ENCODE data around the gene ATP13A3. TPM values are rescaled to one million over a fixed set of nuclear protein-coding genes. Genes with fewer than 3 reads are reported as not detected.

Gene ATP13A3
- total RNA-seq, 1 experiment from 2014 or later = 264 TPM

- DNase-seq (ENCODE audit: low spot score) = no peak
These were observed 10.8 kb downstream of the ATP13A3 start for GRCh38 chr3:194475978-194476377.

- no peak for DNase-seq (ENCODE audit: low spot score)
These were observed 11.5 kb downstream of the ATP13A3 start for GRCh38 chr3:194475138-194475932.

GRCh38 chr3:194474675-194475074 is 12.1 kb downstream of the ATP13A3 start:
- no peak for DNase-seq (ENCODE audit: low spot score)

- peak; percentile 57 for DNase-seq (ENCODE audit: low spot score)
These were observed 14.4 kb downstream of the ATP13A3 start for GRCh38 chr3:194472290-194472920.

DNA sequence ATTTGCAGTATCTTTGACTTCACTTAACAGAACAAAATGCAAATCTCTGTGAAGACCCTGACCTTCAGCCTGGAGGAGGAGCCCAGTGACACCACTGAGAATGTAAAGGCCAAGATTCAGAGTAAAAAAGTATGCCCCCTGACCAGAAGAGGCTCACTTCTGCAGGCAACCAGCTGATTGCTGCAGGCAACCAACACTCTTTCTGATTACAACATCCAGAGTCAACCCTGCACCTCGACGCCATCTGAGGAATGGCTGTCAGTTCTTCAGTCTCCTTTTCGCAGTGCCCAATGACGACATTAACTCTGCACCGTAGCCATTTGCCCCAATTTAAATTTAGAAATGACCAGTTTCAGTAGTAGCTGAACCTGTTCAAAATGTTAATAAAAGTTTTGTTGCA is 14.9 kb downstream of the ATP13A3 start:
- no peak for DNase-seq (ENCODE audit: low spot score)

DNA sequence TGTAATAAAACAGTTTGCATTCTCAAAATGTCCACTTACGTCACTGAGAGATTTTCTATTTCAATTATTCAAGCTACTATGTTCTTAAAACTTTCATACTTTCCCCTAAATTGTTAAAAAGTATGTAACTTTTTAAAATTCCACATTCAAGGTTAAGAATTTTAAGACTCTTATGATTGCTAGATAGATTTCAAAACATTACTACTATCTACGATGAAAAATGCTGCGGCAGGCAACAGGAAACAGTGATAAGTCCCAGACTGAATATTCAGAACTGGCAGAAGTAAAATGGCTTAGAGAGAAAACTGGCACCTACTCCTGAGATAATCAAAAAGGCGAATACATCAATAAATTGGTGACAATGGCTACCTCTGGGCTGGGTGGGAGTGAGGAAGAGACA is 16.2 kb downstream of the ATP13A3 start:
- DNase-seq (ENCODE audit: low spot score) = no peak

DNA sequence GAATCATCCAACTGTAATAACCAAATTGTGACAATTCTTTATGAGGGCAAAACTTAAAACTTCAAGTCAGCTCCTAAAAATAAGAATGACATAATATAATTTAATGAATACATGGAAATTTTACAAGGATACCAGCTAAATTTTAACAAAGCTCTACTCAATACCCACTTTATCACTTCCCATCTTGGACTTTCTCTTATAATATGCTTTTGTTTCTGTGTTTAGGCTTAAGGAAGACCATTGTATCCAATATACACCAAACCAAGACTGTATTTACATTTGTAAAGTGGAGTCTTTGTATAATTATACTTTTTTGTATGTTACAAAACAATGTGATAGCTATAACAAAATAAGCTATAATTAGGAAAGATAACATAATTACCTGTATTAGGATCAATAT is 16.8 kb downstream of the ATP13A3 start:
- DNase-seq (ENCODE audit: low spot score) = no peak

DNA sequence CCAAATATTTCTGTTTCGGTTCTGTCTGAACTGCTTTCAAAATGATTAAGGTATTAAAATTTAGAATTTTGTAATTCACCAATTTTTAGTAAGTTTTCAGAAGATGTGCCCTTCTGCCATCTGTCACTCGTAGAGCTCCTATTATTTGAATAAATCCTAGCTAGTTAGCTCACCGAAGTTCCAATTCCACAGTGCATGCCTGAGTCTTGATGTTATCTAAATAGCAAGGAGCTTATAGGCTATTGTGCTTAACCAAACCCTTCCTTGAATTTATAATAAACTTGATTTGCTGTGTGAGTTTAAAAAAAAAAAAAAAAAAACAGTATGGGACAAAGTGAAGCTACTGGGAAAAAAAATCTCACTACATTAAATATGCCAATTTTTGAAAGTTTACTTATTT is 18.7 kb downstream of the ATP13A3 start:
- no peak for DNase-seq (ENCODE audit: low spot score)

- no peak for DNase-seq (ENCODE audit: low spot score)
These were observed 19.9 kb downstream of the ATP13A3 start for GRCh38 chr3:194466761-194467356.

DNA sequence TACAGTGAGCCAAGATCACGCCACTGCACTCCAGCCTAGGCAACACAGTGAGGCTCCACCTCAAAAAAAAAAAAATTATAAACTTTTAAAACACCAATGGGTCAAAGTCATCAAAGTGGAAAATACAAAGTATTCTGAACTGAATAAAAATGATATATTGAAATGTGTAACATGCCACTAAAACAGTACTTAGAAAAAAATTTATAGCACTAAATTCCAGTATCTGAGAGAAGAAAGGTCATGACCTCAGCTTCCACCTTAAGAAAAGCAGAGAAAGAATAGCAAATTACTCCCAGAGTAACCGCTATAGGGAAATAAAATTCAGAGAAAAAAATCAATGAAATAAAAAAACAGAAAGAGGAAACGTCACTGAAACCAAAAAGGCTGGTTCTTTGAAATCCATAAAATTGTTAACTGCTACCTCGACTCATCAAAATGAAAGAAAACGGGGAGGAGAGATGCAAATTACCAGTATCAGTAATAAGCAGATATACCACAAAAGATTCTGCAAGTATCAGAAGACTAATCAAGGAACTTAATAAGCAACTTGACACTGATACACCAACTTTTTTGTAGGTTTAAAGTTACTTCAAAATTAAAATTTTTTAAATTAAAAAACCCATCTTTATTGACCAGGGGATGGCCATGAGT is 20.8 kb downstream of the ATP13A3 start:
- no peak for DNase-seq (ENCODE audit: low spot score)

DNA sequence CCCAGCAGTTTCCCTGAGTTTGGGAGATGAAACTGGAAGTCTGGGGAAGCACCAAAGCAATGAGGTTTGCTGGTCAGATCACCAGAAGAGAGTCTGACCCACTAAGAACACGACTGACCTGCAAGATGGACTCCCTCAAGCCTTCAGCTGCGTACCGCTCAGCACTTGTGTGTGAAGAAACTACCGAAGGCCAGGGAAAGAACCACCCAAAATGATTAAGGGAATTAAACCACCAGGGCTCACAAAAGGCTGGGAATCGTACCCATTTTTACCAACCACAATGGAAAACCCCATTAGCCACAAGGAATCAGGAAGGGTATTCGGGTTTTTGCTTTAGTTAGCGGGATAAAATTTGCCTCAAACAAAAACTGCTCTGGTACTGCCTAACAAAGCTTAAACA is 21.6 kb downstream of the ATP13A3 start:
- no peak for DNase-seq (ENCODE audit: low spot score)

DNA sequence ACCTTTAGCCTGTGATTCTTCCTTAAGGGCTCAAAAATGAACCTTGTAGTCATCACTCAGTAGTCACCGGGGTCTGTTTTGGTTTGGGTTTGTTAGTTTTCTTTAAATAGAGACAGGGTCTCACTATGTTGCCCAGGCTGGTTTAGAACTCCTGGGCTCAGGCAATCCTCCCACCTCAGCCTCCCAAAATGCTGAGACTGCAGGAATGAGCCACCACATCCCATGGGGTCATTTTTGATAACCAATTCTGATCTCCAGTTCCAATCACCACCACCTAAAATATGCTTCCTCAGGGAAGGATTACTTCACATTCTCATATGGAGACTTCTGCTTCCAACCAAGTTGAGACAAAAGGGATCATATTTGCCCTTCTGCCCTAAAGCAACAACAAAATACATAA is 22.1 kb downstream of the ATP13A3 start:
- DNase-seq (ENCODE audit: low spot score) = no peak

DNA sequence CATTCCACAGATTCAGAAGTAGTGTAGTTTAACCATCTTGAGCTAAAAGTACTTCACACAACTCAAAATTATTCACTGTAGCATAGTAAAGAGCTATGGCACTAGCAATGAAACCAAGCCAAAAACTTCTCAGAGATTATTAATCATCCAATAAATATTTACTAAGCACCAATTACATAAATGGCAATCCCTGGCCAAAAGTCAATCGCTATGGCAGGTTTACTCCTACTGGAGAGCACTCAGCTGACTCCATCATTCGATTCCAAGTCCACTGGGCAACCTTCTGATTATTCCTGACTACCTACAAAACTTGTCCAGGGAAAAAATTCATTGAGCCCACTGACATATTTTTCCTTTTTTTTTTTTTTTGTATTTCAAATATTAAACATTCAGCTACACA is 23.9 kb downstream of the ATP13A3 start:
- DNase-seq (ENCODE audit: low spot score) = no peak

DNA sequence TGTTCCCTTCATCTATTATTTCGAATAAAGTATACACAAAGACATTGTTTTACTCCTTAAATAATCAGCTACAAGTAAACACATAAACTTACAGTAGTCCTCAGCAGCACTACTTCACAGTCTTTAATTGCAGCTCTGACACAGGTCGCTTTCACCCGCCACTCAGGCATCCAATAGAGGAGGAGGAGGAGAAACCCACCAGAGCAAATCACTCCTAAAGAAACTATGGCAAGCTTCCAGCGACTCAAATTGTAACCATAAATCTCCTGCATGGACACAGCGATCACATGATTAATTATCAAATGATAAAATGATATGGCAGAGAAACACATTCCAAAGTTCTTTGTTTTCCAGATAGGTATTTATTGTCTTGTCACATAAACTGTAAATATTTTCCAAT is 26.2 kb downstream of the ATP13A3 start:
- no peak for DNase-seq (ENCODE audit: low spot score)

GRCh38 chr3:194458131-194458530 is 28.7 kb downstream of the ATP13A3 start:
- no peak for DNase-seq (ENCODE audit: low spot score)

DNA sequence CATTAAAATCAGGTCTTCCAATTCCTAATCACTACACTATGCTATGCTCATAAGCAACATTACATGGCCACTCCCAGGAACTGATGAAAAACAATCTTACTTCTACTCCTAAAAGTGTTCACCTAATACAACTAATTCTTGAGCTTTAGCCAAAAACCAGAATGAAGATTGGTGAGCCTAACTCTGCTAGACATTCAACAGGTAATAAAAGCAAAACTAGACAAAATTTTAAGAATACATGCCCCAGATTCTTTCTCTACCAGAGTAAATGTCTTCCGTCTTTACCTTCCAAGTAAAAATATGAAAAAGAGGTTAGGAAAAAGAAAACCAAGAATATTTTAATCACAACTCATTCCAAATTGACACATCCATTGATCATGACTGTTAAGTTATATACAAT is 31.3 kb downstream of the ATP13A3 start:
- DNase-seq (ENCODE audit: low spot score) = no peak

DNA sequence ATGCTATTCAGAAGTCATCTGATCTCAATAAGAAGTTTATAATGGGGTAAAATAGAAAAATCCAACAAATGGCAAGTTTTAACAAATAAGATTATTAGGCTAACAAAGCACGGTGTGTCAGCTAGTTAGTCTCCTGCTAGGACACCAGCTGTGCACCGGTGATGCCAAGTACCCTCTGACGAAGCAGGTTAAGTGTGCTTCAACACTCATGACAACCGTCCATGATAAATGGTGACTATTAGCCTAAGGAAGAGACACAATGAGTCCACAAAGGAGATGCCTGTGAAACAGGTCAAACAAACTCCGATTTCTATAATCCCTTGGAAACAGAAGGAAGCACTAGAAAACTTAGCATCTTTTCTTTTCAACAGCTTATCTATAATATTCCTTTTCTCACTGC is 36.5 kb downstream of the ATP13A3 start:
- no peak for DNase-seq (ENCODE audit: low spot score)

GRCh38 chr3:194449913-194450312 is 36.9 kb downstream of the ATP13A3 start:
- DNase-seq (ENCODE audit: low spot score) = no peak

GRCh38 chr3:194447657-194448056 is 39.1 kb downstream of the ATP13A3 start:
- no peak for DNase-seq (ENCODE audit: low spot score)

DNA sequence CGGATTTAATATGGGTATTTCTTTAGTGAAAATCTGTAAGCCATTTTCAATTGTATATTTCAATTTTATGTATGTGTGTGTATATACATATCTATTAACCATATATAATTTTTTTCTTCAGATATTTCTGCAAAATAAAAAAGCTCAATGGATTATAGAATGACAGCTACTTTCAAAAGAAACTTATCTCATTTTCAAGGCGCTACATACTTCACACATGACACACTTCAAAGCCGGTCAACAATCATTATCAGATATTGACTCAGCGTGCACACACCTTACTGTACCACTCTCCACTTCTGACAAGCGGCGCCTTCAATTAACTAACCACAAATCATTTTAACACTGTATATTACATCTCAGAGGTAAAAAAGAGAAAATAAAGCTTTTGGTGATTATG is 39.6 kb downstream of the ATP13A3 start:
- DNase-seq (ENCODE audit: low spot score) = no peak

DNA sequence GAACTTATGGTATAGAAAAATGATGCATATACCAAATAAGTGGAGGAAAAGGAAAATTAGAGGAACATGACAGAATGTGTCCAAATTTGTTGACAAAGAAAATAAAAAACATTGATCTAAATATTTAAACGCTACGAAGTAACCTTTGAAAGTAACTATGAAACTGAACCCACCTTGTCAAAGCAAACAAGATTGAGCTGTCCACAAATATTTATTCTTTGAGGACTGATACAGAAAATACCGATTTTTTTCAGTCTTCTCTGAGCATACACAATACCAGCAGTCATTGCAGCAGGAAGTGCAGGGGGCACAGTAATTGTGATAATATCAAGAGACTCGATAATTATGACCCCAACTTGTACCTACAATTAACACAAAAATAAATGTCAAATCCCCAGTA is 40.0 kb downstream of the ATP13A3 start:
- DNase-seq (ENCODE audit: low spot score) = no peak

GRCh38 chr3:194446172-194446571 is 40.6 kb downstream of the ATP13A3 start:
- no peak for DNase-seq (ENCODE audit: low spot score)

- no peak for DNase-seq (ENCODE audit: low spot score)
These were observed 42.9 kb downstream of the ATP13A3 start for GRCh38 chr3:194443901-194444300.
